GM18507 (cell line): ENCODE results near the gene ANAPC4.
A peak's percentile ranks its signal among the peaks of the same experiment; 100 is the strongest.

Source experiments
- DNase-seq: peaks from one replicate; pipeline ENCODE4 v3.0.0; 2011; ENCODE audit warnings: low read depth; ENCODE audit not compliant: insufficient read length; ENCODE audit errors: extremely low spot score
- FAIRE-seq: peaks from 2 replicates; lab custom pipeline; 2011; peaks lifted over from hg19 to GRCh38; lab: Jason Lieb, UNC

The ANAPC4 gene

GRCh38 chr4:25377572-25378436 is 741 bp downstream of the ANAPC4 start:
- DNase-seq: no peak
- FAIRE-seq: peak; percentile 36

GRCh38 chr4:25378437-25378743 is 1.3 kb downstream of the ANAPC4 start:
- DNase-seq: no peak
- no peak for FAIRE-seq

GRCh38 chr4:25379591-25379990 is 2.5 kb downstream of the ANAPC4 start:
- DNase-seq (no peak), FAIRE-seq (no peak)

- FAIRE-seq: no peak
- no peak for DNase-seq
Measured at GRCh38 chr4:25383647-25384046, 6.6 kb downstream of the ANAPC4 start.

GRCh38 chr4:25386926-25387325 is 9.9 kb downstream of the ANAPC4 start:
- DNase-seq (no peak), FAIRE-seq (no peak)

GRCh38 chr4:25397305-25397704 is 20.2 kb downstream of the ANAPC4 start:
- DNase-seq: no peak
- no peak for FAIRE-seq

- FAIRE-seq: no peak
Measured at GRCh38 chr4:25399510-25399909, 22.4 kb downstream of the ANAPC4 start.

GRCh38 chr4:25401066-25401465 is 24.0 kb downstream of the ANAPC4 start:
- FAIRE-seq (no peak), DNase-seq (no peak)

More at GRCh38 chr4:25399510-25399909, 22.4 kb downstream of the ANAPC4 start:
- DNase-seq: no peak

- DNase-seq (no peak), FAIRE-seq (no peak)
Measured at GRCh38 chr4:25402521-25402920, 25.5 kb downstream of the ANAPC4 start.

GRCh38 chr4:25403699-25404098 is 26.6 kb downstream of the ANAPC4 start:
- DNase-seq: no peak
- FAIRE-seq: no peak

GRCh38 chr4:25405453-25405852 is 28.4 kb downstream of the ANAPC4 start:
- FAIRE-seq (no peak), DNase-seq (no peak)

- FAIRE-seq (no peak), DNase-seq (no peak)
Measured at GRCh38 chr4:25406081-25406692, 29.1 kb downstream of the ANAPC4 start.

GRCh38 chr4:25410820-25411529 is 33.9 kb downstream of the ANAPC4 start:
- FAIRE-seq (no peak), DNase-seq (no peak)

GRCh38 chr4:25413261-25413660 is 36.2 kb downstream of the ANAPC4 start:
- DNase-seq (no peak), FAIRE-seq (no peak)

- DNase-seq (no peak), FAIRE-seq (no peak)
Measured at GRCh38 chr4:25417014-25417413, 40.0 kb downstream of the ANAPC4 start.

- DNase-seq (no peak), FAIRE-seq (no peak)
Measured at GRCh38 chr4:25420931-25421330, 43.9 kb downstream of the ANAPC4 start.

- FAIRE-seq: no peak
- DNase-seq: no peak
Measured at GRCh38 chr4:25421816-25422525, 44.9 kb downstream of the ANAPC4 start.

GRCh38 chr4:25423548-25423947 is 46.5 kb downstream of the ANAPC4 start:
- FAIRE-seq (no peak), DNase-seq (no peak)

- DNase-seq (no peak), FAIRE-seq (no peak)
Measured at GRCh38 chr4:25424539-25425228, 47.6 kb downstream of the ANAPC4 start.
